ENCODE data around the gene VPS33A. TPM values are rescaled to one million over a fixed set of nuclear protein-coding genes. Genes with fewer than 3 reads are reported as not detected.
"Not testable (repeated sequence)": the region's sequence is repeated elsewhere in the genome, so short reads cannot be mapped to it uniquely, and the experiment has no call there.

The VPS33A gene
- total RNA-seq, 3 donors from 2014 or later: 13.4 to 17.4 (median 14.4) TPM

DNA sequence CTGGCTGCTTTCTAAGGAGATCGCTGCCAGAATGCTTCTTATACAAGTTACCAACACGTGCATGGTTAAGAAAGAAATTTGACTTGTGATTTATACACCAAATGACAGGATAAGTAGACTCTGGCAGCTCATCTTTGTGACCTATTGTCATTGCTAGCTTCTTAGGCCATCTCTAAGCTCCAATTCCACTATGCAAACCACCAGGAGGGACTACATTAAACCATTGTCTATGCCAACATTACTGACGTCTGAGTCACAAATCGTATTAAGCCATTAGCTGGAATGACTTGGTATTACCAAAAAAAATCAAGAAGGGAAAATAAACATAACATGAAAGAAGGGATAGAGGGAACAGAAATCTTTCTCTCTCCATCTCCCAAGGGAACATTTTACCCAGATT is 15.8 kb upstream of the VPS33A start:
- TF ChIP-seq, protein P1, sequence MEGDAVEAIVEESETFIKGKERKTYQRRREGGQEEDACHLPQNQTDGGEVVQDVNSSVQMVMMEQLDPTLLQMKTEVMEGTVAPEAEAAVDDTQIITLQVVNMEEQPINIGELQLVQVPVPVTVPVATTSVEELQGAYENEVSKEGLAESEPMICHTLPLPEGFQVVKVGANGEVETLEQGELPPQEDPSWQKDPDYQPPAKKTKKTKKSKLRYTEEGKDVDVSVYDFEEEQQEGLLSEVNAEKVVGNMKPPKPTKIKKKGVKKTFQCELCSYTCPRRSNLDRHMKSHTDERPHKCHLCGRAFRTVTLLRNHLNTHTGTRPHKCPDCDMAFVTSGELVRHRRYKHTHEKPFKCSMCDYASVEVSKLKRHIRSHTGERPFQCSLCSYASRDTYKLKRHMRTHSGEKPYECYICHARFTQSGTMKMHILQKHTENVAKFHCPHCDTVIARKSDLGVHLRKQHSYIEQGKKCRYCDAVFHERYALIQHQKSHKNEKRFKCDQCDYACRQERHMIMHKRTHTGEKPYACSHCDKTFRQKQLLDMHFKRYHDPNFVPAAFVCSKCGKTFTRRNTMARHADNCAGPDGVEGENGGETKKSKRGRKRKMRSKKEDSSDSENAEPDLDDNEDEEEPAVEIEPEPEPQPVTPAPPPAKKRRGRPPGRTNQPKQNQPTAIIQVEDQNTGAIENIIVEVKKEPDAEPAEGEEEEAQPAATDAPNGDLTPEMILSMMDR (IDR thresholded peaks at IDR 0.05): no peak
- no peak for TF ChIP-seq POLR2AphosphoS5 (IDR thresholded peaks at IDR 0.05)
- no peak for TF ChIP-seq POLR2A (IDR thresholded peaks at IDR 0.05)
- no peaks in the 10 kb centered on the region for H3K27me3 ChIP-seq
- intact Hi-C loops (cut with DNase I; ENCODE audit: low total_unique reads): no loop called here
- H3K27ac ChIP-seq: no peak overlapping the region
- no peak overlapping the region for H3K4me3 ChIP-seq
- no peaks in the 10 kb centered on the region for H3K4me1 ChIP-seq
- no peaks in the 10 kb centered on the region for H3K9me3 ChIP-seq
- DNase-seq (ENCODE audit: low spot score in 2 of 2): no peak
- H3K36me3 ChIP-seq: no peaks in the 10 kb centered on the region

DNA sequence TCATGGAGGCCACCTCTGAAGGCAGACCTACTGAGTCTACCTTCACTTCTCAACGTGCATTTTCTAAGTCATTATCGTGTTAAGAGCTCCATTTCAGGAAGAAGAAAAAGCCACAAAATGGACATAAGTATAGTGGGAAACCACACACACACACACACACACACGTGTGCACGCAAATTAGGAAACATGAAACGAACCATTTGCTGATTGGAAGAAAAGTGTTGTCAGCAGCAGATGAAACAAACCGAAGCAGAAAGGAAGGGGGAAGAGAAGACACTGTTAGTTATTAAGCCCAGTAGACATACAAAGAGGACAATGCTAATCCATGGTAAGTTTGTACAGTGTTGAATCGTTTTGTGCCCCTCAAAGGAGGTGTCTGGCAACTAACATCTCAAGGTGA is 9.9 kb upstream of the VPS33A start:
- Histone ChIP-seq H3K27ac (no peak overlapping the region), H3K4me1 (no peaks in the 10 kb centered on the region), H3K4me3 (no peak overlapping the region), H3K36me3 (no peaks in the 10 kb centered on the region), H3K27me3 (no peaks in the 10 kb centered on the region), H3K9me3 (no peaks in the 10 kb centered on the region)
- no peak for DNase-seq (ENCODE audit: low spot score in 2 of 2)
- TF ChIP-seq POLR2A (IDR thresholded peaks at IDR 0.05) (no peak), POLR2AphosphoS5 (IDR thresholded peaks at IDR 0.05) (no peak)
- TF ChIP-seq, protein P1 (IDR thresholded peaks at IDR 0.05): no peak
- intact Hi-C loops (cut with DNase I; ENCODE audit: low total_unique reads): no loop called here

DNA sequence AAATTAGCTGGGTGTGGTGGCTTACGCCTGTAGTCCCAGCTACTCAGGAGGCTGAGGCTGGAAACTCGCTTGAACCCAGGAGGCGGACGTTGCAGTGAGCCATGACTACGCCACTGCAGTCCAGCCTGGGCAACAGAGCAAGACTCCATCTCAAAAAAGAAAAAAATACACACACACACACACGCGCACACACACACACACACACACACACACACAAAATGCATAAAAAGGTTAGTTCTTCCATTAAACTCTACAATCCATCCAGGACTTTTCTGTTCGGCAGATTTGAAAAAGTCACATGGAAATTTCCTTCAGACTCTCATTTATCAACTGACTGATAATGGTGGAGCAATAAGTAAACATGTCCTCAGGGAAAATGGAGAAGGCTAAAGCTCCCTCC is 9.2 kb upstream of the VPS33A start:
- TF ChIP-seq, protein P1 (IDR thresholded peaks at IDR 0.05): no peak
- no peak for TF ChIP-seq POLR2A (IDR thresholded peaks at IDR 0.05)
- TF ChIP-seq POLR2AphosphoS5 (IDR thresholded peaks at IDR 0.05): no peak
- intact Hi-C loops (cut with DNase I; ENCODE audit: low total_unique reads): no loop called here
- no peak overlapping the region for H3K27ac ChIP-seq
- no peak overlapping the region for H3K4me3 ChIP-seq
- no peaks in the 10 kb centered on the region for H3K27me3 ChIP-seq
- DNase-seq (ENCODE audit: low spot score in 2 of 2): no peak
- no peaks in the 10 kb centered on the region for H3K9me3 ChIP-seq
- H3K36me3 ChIP-seq: no peaks in the 10 kb centered on the region
- H3K4me1 ChIP-seq: no peaks in the 10 kb centered on the region

DNA sequence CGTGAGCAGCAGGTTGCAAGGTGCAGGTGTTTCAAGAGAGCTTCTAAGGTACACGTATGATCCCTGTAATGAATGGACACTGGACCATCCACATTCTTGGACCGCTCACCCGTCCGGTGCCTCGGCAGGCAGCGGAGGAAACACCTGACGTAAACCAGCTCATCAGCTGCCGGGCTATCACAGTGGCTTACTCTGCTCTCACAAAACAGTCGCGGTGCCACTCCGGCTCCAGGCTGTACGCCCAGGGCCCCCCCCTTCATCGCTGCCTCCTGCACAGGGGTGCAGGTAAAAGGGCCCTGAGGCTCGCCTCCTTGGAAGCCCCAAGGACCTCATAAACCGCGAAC is 436 bp downstream of the VPS33A start:
- DNase-seq (ENCODE audit: low spot score in 2 of 2): peak in 1 of 2 donors; percentile 49
- Histone ChIP-seq H3K27me3 (no peaks in the 10 kb centered on the region), H3K9me3 (no peaks in the 10 kb centered on the region), H3K4me1 (peaks cover 0 to 7% of the 10 kb centered on the region in 2 donors), H3K36me3 (no peaks in the 10 kb centered on the region), H3K27ac (peak overlapping the region; percentile 91 to 93), H3K4me3 (peak overlapping the region; percentile 76 to 94 (median 83))
- intact Hi-C loops (cut with DNase I; ENCODE audit: low total_unique reads): no loop called here
- no peak for TF ChIP-seq POLR2AphosphoS5 (IDR thresholded peaks at IDR 0.05)
- TF ChIP-seq, protein P1 (IDR thresholded peaks at IDR 0.05): no peak
- no peak for TF ChIP-seq POLR2A (IDR thresholded peaks at IDR 0.05)

DNA sequence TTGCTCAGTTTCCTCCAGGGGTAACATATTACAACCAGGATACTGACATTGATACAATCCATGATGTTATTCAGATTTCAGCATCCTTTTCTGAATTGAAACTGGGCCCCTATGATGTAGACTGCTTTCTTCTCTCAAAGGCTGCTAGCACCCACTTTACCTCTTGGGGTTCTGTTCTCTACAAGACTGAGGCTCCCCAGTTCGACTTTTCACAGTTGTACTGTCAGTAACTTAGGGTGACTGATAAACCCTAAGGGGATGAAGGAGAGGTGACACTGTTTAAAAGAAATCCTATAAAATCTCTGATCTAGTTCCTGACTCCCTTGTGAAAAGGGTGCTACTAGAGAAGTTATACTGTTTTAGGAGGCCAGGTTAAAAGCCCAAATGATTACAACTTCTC is 818 bp downstream of the VPS33A start:
- Histone ChIP-seq H3K4me1 (peaks cover 0 to 7% of the 10 kb centered on the region in 2 donors), H3K36me3 (no peaks in the 10 kb centered on the region), H3K27me3 (no peaks in the 10 kb centered on the region), H3K9me3 (no peaks in the 10 kb centered on the region), H3K4me3 (peak overlapping the region; percentile 76 to 94 (median 83)), H3K27ac (peak overlapping the region; percentile 91 to 93)
- no peak for TF ChIP-seq POLR2AphosphoS5 (IDR thresholded peaks at IDR 0.05)
- TF ChIP-seq POLR2A (IDR thresholded peaks at IDR 0.05): no peak
- TF ChIP-seq, protein P1 (IDR thresholded peaks at IDR 0.05): no peak
- DNase-seq (ENCODE audit: low spot score in 2 of 2): no peak
- intact Hi-C loops (cut with DNase I; ENCODE audit: low total_unique reads): no loop called here

DNA sequence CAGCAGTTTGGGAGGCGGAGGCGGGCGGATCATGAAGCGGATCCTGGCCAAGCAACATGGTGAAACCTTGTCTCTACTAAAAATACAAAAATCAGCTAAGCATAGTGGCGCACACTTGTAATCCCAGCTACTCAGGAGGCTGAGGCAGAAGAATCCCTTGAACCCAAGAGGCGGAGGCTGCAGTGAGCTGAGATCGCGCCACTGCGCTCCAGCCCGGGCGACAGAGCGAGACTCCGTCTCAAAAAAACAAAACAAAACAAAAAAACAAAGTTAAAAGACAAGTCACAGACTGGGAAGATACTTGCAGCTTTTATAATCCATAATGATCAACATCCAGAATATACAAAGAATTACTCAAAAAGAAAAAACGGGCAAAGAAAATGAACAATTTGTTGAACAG is 5.6 kb downstream of the VPS33A start:
- H3K9me3 ChIP-seq; intact Hi-C loops (cut with DNase I; ENCODE audit: low total_unique reads); H3K36me3 ChIP-seq; H3K4me1 ChIP-seq; H3K4me3 ChIP-seq; H3K27me3 ChIP-seq; DNase-seq (ENCODE audit: low spot score in 2 of 2); H3K27ac ChIP-seq: not testable (repeated sequence)

DNA sequence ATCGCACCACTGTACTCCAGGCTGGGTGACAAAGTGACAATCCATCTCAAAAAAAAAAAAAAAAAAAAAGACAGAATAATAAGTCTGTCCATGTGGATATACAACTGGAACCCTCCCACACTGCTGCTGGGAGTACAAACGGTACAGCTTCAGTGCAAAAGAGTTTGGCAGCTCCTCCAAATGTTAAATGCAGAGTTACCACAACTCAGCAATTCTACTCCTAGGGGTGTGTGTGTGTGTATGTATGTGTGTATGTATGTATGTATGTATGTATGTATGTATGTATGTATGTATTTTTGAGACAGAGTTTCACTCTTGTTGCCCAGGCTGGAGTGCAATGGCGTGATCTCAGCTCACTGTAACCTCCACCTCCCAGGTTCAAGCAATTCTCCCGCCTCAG is 7.4 kb downstream of the VPS33A start:
- H3K4me3 ChIP-seq; intact Hi-C loops (cut with DNase I; ENCODE audit: low total_unique reads); H3K4me1 ChIP-seq; H3K27ac ChIP-seq; H3K27me3 ChIP-seq; DNase-seq (ENCODE audit: low spot score in 2 of 2); H3K36me3 ChIP-seq; H3K9me3 ChIP-seq: not testable (repeated sequence)

DNA sequence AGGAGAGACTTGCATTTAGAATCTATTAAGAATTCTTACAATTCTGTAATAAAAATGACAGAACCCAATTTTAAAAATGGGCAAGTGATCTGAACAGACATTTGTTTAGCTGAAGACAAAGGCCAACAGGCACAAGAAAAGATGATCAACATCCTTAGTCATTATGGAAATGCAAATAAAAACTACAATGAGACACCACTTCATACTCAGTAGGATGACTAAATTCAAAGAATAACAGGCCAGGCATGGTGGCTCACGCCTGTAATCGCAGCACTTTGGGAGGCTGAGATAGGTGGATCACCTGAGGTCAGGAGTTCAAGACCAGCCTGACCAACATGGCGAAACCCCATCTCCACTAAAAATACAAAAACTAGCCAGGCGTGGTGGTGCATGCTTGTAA is 7.8 kb downstream of the VPS33A start:
- H3K27ac ChIP-seq; H3K36me3 ChIP-seq; DNase-seq (ENCODE audit: low spot score in 2 of 2); intact Hi-C loops (cut with DNase I; ENCODE audit: low total_unique reads); H3K4me3 ChIP-seq; H3K27me3 ChIP-seq; H3K9me3 ChIP-seq; H3K4me1 ChIP-seq: not testable (repeated sequence)
